Right lobe of liver (tissue), 6 donors: ENCODE results near the gene KCNK3. TPM values are rescaled to one million over a fixed set of nuclear protein-coding genes. Genes with fewer than 3 reads are reported as not detected.

Experiments
- ATAC-seq, 4 donors: fragments of 200-7000 bp; cut with Tn5 transposase; one replicate each; pipeline ENCODE4 v1.9.1; 2020; ENCODE audit warnings: mild to moderate bottlenecking in 4 of 4, moderate library complexity in 4 of 4
- DNase-seq, 3 donors: peaks; one replicate each; pipeline ENCODE4 v3.0.0-alpha.2; 2020
- H3K27ac ChIP-seq, 3 donors: fragments of 200-600 bp; one replicate each; pipeline ENCODE4 v1.8.0; 2022
- H3K27me3 ChIP-seq, 2 donors: fragments of 200-600 bp; one replicate each; pipeline ENCODE4 v1.8.0; 2022
- H3K36me3 ChIP-seq, 4 donors: fragments of 200-600 bp; sonication (generic) in 1 of 4; one replicate each; pipeline versions ENCODE4 v1.5.1 to v1.8.0; 2017 to 2022; ENCODE audit warnings: control low read depth in 1 of 4
- H3K4me1 ChIP-seq, 4 donors: fragments of 200-600 bp; sonication (generic) in 1 of 4; one replicate each; pipeline versions ENCODE4 v1.5.1 to v1.8.0; 2017 to 2022; ENCODE audit warnings: control low read depth in 1 of 4
- H3K4me3 ChIP-seq, 3 donors: fragments of 200-600 bp; one replicate each; pipeline ENCODE4 v1.8.0; 2022
- H3K9me3 ChIP-seq, 4 donors: fragments of 200-600 bp; sonication (generic) in 1 of 4; one replicate each; pipeline versions ENCODE4 v1.5.1 to v1.8.0; 2017 to 2022; ENCODE audit warnings: control low read depth in 1 of 4
- CTCF ChIP-seq, 4 donors: fragments of 200-600 bp in 3 of 4; fragments of 450-650 bp in 1 of 4; IDR thresholded peaks; one replicate each; pipeline versions ENCODE4 v1.5.1 to v1.8.0; 2016 to 2022; ENCODE audit warnings: antibody characterized with exemption in 4 of 4, mild to moderate bottlenecking in 2 of 4
- POLR2A ChIP-seq: fragments of 450-650 bp; IDR thresholded peaks from one replicate; pipeline ENCODE4 v1.6.1; 2017; ENCODE audit warnings: antibody characterized with exemption, mild to moderate bottlenecking
- WGBS: methylation state at CpG from one replicate; pipeline ENCODE4 v1.1.6; 2018; ENCODE audit warnings: low coverage, low lambda C conversion rate; ENCODE audit not compliant: insufficient coverage; ENCODE audit errors: missing lambda C conversion rate; 5-methylcytosine and 5-hydroxymethylcytosine counted together
- intact Hi-C, 2 donors: fragments of 100-400 bp; cut with DNase I; formaldehyde crosslinking; loops; one replicate each; pipeline versions ENCODE4 v1.11.2 to v1.14.1; 2022
- total RNA-seq, 6 experiments: library from RNA; depleted of rRNA in 2 of 6; stranded (reverse); fragments of >200 nt in 2 of 6; fragmentation: NEBNext Ultra II Directional in 3 of 6; extraction: Animal tissue kit (Norgen Biotek cat#: 25700) in 3 of 6; gene quantifications; one replicate each; pipeline versions ENCODE4 v1.1.0 to v1.2.4, GENCODE V29; 2016 to 2023
- donor health status: DM: no; HTN: yes; CAD: no.
- donor health status: DM: no; HTN: no; CAD: no.
- donor health status: DM: no; HTN: no; CAD: no.
- donor health status: DM: no; HTN: yes; CAD: no.
- donor health status: DM: no; HTN: yes; CAD: no.

The KCNK3 gene
- total RNA-seq, 6 experiments from 2014 or later, result 0.18 to 0.43 (median 0.33) TPM

- WGBS, result 78% methylated on average over 2 of the region's 11 CpGs
- intact Hi-C loops, result no loop called here
- no peaks in the 10 kb centered on the region for H3K27me3 ChIP-seq
- H3K4me1 ChIP-seq, result no peaks in the 10 kb centered on the region
- TF ChIP-seq CTCF (IDR thresholded peaks at IDR 0.05) (no peak), POLR2A (no peak)
- ATAC-seq (no peak), DNase-seq (peak in 1 of 3 donors; percentile 22)
- H3K4me3 ChIP-seq, result no peak overlapping the region
- H3K36me3 ChIP-seq, result no peaks in the 10 kb centered on the region
- H3K9me3 ChIP-seq, result no peaks in the 10 kb centered on the region
- no peak overlapping the region for H3K27ac ChIP-seq
Measured at GRCh38 chr2:26672112-26672817, 20.3 kb upstream of the KCNK3 start.

DNA sequence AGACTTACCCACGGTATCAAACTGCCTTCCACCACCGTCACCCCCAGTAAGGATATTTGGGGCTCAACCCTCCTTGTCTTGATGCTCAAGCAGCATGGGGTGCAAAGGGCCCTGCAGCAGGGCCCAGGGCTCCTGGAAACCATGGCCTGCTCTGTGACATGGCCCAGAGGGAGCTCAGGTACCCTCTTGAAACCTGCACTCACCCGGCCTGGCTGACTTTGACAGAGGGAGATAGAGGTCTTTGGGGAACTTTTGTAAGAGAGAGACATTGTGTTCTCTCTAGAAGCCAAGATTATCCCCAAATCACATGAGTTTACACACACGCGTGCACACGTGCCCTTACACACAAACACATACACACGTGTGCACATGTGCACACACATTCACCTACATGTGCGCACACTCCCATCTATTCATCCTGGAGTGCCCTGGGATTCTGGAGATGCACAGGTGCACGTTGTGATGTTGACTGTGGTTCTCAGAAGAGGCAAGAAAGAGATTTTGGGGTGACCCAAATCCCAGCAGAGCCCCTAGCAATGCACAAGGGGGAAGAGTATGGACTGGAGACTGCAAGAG is 19.6 kb upstream of the KCNK3 start:
- WGBS, result 58% methylated on average over 7 of the region's 9 CpGs
- intact Hi-C loops, result no loop called here

GRCh38 chr2:26674002-26674751 is 18.3 kb upstream of the KCNK3 start:
- WGBS, result 20% methylated on average over 2 of the region's 14 CpGs
- DNase-seq, result peak in 1 of 3 donors; percentile 22
- peak in 1 of 4 donors; percentile 13 for ATAC-seq
- intact Hi-C loops, result no loop called here
- Histone ChIP-seq H3K9me3 (no peaks in the 10 kb centered on the region), H3K4me1 (no peaks in the 10 kb centered on the region), H3K4me3 (no peak overlapping the region), H3K27ac (no peak overlapping the region), H3K36me3 (no peaks in the 10 kb centered on the region), H3K27me3 (no peaks in the 10 kb centered on the region)
- TF ChIP-seq POLR2A (no peak), CTCF (IDR thresholded peaks at IDR 0.05) (no peak)

More for the DNA sequence above, 19.6 kb upstream of the KCNK3 start:
- ATAC-seq (no peak), DNase-seq (peak in 1 of 3 donors; percentile 15)
- Histone ChIP-seq H3K4me3 (no peak overlapping the region), H3K4me1 (no peaks in the 10 kb centered on the region), H3K9me3 (no peaks in the 10 kb centered on the region), H3K36me3 (no peaks in the 10 kb centered on the region), H3K27me3 (no peaks in the 10 kb centered on the region), H3K27ac (no peak overlapping the region)
- TF ChIP-seq POLR2A, result no peak
- TF ChIP-seq CTCF (IDR thresholded peaks at IDR 0.05), result no peak

- Histone ChIP-seq H3K4me1 (no peaks in the 10 kb centered on the region), H3K4me3 (no peak overlapping the region), H3K36me3 (no peaks in the 10 kb centered on the region), H3K27ac (no peak overlapping the region), H3K27me3 (no peaks in the 10 kb centered on the region), H3K9me3 (no peaks in the 10 kb centered on the region)
- WGBS, result 60% methylated on average over 1 of the region's 13 CpGs
- no peak for ATAC-seq
- intact Hi-C loops, result no loop called here
- TF ChIP-seq CTCF (IDR thresholded peaks at IDR 0.05) (no peak), POLR2A (no peak)
- peak in 1 of 3 donors; percentile 13 for DNase-seq
Measured at GRCh38 chr2:26674771-26675170, 17.8 kb upstream of the KCNK3 start.
